ENCODE results near the gene ZKSCAN2. TPM values are rescaled to one million over a fixed set of nuclear protein-coding genes. Genes with fewer than 3 reads are reported as not detected.

The ZKSCAN2 gene
- total and polyA plus RNA-seq, 2 of the 8 experiments (the other 6 are each of a cell fraction or from before 2014, with no cell fraction given): 2.2 to 11.6 TPM

GRCh38 chr16:25256695-25257469 lies 763 bp downstream of the ZKSCAN2 start (continued):
- TF ChIP-seq KDM4A (IDR thresholded peaks at IDR 0.05; ENCODE audit: low read depth, low read length, severe bottlenecking) (peak; percentile 8), CTCF (IDR thresholded peaks at IDR 0.05; ENCODE audit: control extremely low read depth in 1 of 3, insufficient read depth in 1 of 3, low read depth in 1 of 3, low read length in 3 of 3) (no peak), ATF3 (IDR thresholded peaks at IDR 0.05; ENCODE audit: insufficient read depth, low read depth, low read length) (no peak), BCL11A (IDR thresholded peaks at IDR 0.05; ENCODE audit: low read depth in 2 of 2, low read length in 2 of 2) (no peak), TCF12 (IDR thresholded peaks at IDR 0.05; ENCODE audit: low read depth, low read length) (no peak), SAP30 (IDR thresholded peaks at IDR 0.05; ENCODE audit: insufficient read depth, insufficient replicate concordance, low read length) (peak; percentile 65), GABPA (IDR thresholded peaks at IDR 0.05; ENCODE audit: borderline replicate concordance, insufficient read depth, low read length) (no peak), MAX (IDR thresholded peaks at IDR 0.05) (peak; percentile 34; the same call in 1 of the 2 replicates), CBX8 (IDR thresholded peaks at IDR 0.05; ENCODE audit: borderline replicate concordance, low read depth, low read length) (no peak), SIN3A (conservative IDR thresholded peaks at IDR 0.05 in 1 of 2, IDR thresholded peaks at IDR 0.05 in 1 of 2; ENCODE audit: low read depth in 1 of 2, low read length in 2 of 2) (peak in 1 of 2 experiments; percentile 56; a peak in 1 of 4 replicates)

Data from H1 (cell line).